Suppressor macrophage treated with lipopolysaccharide for 4 hours (primary cell): ENCODE results near the gene SLC16A9.
"Not testable (repeated sequence)": the region's sequence is repeated elsewhere in the genome, so short reads cannot be mapped to it uniquely, and the experiment has no call there.

Experiments
- DNase-seq: peaks from one replicate; pipeline ENCODE4 v3.0.0-alpha.2; 2020

The SLC16A9 gene

DNA sequence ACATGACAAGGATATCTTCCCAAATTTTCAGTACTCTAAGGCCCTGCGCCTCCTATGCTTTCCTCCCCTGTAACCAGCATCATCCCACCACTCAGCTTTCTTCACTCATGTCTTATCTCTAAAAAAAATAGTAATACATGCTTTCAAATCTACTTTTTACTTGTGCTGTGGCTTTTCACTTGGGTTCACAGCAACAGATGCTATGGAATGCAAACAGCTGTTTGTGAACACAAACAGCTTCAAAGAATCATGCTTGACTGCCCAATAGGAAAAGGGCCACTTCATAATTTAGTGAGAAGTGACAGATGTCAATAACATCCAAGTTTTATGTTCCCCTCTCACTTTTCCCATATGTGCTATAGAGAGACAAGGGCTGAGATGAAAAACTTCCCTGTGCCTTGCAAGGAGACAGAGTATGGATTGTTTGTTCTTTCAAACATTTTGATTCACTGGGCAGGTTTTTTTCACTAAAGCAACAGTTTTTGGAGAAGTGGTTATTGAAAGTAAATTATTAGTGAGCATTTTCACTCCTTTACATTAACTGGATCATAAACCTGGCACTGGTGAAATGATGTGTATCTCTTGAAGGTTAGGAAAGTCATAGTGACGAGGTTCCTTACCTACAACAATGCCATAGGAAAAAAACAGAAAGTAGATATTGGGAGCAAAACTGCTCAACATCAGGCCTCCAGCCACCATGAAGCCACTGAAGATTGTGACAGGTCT lies 37.3 kb downstream of the SLC16A9 start:
- DNase-seq: no peak

DNA sequence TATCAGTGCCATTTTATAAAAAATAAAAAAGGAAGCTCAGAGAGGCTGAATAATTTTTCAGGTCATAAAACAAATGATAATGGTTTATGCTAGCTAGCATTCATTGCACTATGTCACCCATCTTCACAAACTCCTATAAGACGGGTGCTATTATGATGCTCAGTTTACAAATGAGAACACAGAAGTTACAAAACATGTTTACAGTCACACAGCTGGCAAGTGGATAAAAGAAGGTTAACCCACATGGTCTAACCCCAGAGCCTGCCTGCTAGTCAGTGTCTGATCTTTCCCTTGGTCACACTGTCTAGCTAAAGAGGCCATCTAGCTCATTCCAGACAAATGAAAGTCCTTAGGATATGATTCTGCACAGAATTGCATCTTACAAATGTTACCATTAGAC lies 39.4 kb downstream of the SLC16A9 start:
- no peak for DNase-seq

DNA sequence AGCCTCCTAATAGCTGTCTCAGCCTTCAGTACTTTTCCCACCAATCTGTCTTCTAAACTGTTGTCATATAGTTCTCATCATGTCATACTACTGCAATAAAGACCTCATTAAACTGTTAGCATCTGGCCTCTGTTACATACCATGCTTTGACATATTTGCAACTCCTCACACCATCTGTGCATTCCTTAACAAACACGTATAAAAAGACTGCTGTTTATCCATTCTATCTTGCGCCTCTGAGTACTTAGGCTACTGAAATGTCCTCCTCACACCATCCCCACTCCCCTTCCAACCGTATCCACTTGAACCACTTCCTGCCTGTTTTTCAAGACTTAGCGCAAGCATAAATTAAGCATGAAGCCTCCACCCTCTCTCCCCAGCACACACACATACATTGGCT lies 41.6 kb downstream of the SLC16A9 start:
- DNase-seq: no peak

DNA sequence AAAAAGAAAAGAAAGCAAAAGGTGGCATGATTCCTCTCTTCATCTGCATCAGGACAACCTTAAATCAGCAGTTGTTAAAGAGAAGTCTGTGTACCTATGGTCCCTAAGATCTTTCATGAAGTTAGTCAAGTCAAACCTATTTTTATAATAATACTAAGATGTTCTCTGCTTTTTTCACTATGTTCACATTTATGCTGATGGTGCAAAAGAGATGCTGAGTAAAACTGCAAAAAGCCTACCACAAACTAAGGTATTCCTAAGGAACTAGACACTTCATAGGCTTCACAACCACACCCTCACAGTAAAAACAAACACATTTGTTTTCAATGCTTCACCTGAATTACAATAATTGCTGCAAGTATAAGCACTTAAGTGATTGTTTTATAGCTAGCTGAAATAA lies 43.3 kb downstream of the SLC16A9 start:
- DNase-seq: no peak

DNA sequence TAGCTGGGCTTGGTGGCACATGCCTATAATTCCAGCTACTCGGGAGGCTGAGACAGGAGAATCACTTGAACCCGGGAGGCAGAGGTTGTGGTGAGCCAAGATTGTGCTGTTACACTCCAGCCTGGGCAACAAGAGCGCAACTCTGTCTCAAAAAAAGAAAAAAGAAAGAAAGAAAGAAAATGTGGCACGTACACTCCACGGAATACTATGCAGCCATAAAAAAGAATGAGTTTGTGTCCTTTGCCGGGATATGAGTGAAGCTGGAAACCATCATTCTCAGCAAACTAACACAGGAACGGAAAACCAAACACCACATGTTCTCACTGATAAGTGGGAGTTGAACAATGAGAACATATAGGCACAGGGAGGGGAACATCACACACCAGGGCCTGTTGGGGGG lies 46.4 kb downstream of the SLC16A9 start:
- not testable (repeated sequence) for DNase-seq

DNA sequence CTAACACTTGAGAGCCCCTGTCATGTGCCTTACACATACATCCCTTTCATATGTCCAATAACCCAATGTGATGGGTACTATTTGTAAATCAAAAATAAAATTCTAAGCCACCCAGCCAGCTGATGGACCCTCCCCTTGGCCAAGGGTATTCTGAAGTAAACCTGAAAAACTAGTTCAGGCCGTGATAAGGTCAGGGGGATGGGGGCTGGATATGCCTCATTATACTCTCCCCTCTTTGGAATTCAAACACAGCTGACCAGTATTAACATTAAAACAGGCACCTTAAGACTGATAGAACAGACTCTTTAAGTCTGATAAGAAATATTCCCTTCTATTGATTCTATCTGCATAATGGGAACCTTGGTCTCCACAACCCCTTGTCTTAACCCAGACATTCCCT lies 51.9 kb downstream of the SLC16A9 start:
- DNase-seq: no peak

DNA sequence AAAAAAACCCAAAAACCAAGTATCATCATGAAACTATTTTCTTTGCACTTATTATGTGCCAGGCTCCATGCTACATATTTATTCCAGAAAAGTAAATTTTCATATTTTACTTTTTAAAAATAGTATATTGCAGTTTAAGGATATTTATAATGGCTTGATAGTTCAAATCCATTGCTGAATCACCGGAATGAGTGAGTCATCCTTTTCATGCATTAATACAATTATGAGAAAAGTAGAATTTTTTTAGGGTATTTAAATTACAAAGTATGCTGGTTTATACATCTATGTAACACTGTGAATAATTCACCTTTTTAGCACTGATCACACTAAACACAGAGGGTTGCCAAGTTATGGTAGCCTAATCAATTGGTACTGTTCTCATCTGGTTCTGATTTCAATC lies 54.3 kb downstream of the SLC16A9 start:
- DNase-seq: no peak

DNA sequence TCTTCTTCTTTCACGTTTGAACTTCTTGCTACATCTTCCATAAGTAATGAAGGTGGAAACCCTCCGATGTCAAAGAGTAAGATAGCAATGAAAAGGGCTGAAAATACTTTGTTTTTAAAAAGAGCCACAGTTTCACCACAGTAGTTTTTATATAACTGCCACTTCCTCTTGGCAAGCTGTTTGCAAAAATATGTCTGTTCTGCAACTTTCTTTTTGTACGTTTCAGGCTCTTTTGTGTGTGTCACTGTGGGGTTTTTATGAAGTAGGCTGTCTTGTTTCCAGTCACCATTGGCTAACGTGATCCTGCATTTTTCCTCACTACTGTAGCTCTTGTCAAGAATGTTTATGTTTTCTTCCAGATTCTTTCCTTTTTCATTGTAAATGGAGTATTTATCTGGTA lies 55.6 kb downstream of the SLC16A9 start:
- peak; percentile 58 for DNase-seq

DNA sequence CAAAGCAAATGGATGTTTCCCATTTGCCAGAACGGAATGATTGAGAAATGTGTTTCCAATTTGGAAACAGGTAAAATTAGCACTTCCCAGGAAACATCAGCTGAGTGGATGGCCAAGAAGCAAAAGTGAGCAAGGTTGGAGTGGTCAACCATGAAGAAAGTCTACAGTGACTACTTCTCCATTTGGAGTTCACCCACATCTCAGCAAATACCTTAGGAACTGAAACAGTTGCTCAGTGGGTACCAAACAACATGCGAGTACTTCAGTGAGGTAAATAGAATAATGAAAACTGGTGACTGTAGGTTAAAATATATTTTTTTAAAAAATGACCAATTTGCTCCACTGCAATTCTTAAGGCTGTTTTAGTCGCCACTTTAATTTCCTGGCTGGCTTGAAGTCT lies 57.7 kb downstream of the SLC16A9 start:
- DNase-seq: no peak

DNA sequence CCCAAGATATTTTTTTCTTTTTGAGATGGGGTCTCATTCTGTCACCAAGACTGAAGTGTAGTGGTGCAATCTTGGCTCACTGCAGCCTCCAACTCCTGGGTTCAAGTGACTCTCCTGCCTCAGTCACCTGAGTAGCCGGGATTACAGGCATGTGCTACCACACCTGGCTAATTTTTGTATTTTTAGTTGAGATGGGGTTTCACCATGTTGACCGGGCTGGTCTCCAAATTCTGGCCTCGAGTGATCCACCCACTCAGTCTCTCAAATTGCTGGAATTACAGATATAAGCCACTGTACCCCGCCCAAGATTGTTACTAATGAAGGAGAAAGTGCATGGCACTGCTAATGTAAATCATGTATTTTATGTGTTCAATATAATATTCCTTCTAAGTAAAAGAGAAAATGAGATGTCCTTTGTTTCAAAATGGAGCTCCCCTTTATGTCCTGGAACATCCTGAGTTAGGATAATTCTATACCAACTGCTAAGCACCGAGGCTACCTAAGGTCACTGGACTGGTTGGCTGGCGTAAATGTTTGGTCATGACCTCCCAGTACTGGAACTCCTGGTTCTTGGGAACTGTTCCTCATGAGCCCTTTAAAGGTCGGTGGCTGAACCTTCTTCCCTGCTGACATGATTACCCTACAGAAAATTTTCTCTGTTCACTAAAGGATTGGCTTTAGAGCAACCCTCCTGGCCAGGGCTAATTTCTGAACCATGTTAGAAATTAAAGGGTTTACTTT lies 59.9 kb downstream of the SLC16A9 start:
- DNase-seq: no peak

DNA sequence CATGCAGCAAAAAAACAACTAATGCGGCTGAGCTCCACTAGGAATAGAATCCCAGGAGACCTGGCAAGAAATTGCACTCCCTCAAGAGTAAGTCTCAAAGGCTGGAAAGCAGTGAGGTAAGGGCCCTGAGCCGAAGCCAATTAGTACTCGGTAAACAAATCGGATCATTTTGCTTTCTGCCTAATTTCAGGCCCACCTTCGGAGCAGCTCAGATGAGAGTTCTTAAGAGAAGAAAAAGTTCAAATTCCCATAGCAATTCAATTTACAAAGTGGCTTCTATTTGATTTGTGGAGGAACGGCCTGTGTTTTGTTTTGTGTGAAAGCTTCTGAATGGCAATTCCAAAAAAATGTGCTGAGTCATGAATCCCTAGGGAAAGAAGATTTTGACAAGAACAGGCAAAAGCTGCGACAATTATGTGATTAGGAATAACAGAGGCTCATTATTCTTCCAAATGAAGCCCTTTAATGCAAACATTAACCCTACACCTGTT lies 60.9 kb downstream of the SLC16A9 start:
- DNase-seq: no peak

DNA sequence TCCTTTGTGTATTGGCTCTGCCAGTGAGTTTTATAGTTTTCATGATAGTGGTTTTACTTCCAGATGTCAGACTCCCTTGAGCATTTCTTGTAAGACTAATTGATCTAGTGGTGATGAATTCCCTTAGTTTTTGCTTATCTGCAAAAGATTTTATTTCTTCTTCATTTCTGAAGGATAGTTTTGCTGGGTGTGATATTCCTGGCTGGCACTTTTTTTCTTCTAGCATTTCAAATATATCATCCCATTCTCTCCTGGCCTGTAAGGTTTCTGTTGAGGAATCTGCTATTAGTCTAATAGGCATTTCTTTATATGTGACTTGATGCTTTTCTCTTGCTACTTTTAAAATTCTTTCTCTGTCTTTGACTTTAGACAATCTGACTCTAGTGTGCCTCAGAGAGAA lies 64.8 kb downstream of the SLC16A9 start:
- no peak for DNase-seq

DNA sequence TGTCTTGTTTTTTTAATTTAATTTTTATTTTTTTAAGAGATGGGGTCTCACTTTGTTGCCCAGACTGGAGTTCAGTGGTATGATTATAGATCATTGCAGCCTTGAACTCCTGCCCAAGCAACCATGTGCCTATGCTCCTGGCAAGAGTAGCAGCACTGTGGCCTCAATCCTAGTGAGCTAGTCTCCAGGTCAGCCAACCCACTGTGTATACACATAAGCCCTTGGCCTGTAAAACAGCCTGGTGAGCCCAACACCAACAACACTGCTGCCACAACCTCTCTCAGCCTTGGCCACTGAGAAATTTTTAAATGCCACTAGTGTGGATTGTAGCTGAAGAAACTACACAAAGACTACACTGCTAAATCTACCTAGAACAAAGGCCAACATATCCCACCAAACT lies 68.0 kb downstream of the SLC16A9 start:
- DNase-seq: not testable (repeated sequence)

DNA sequence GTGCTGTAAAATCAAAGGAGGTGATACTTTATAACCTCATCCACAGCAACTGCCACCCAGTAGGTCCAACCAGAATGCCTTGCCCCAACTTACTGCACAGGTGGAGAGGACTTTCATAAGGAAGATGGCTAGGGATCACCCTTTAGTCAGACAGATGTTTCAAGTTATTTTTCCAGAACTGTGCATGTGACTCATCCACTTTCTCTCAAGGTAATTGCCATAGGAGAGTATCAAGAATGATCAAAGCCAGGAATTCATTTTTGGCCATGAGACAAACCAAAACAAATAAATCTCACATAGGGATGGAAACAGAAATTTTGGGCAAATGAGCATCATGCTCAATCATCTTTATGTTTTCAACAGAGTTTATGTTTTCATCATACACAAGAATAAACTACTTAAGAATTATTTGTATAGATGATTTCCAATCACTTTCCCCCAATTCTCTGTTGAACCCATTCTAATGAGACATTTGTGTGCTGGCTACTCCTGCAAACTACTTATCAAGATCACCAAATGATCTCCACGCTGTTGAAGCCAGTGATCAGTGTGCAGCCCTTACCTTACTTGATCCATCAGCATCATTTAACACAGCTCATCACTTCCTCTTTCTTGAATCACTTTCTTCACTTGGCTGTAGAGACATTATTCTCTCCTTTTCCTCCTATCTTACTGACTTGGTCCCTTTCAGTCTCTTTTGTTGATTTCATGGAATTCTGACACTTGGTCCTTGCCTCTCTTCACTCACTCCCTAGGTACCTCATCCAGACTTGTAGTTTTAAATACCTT lies 74.0 kb downstream of the SLC16A9 start:
- DNase-seq: no peak

DNA sequence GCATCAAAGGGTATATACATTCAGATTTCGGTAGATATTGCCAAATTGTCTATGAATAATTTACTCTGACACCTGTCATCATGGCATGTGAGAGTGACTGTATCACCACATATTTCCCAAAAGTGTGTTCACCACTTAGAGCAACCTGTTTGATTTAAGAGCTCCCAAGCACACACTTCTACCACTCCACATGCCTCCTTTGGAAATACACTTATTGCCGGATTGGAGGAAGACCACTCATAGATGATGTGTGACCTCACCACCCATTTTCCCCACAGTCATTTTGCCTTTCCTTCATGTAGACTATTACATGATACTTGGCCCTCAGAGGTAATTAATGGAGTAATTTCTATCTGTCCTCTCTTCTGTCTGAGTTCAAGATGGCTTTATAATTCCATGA lies 75.5 kb downstream of the SLC16A9 start:
- no peak for DNase-seq

DNA sequence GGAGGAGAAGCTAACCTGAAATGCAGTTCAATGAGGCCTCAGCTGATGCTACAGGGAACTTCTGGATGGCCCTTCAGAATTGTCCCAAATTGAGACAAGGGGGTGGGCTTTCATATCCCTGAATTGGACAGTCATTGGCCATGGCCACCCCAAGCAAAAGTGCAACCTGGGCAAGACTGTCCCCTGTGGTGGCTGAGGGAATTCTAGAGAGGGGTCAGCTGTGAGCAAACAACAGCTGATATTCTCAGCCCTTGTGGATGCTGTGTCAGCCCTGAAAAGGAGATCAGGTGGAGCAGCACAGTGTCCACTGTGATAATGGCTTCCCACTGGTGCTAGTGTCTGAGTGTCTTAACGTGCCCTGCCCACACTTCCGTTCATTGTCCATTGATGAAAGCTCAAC lies 76.6 kb downstream of the SLC16A9 start:
- DNase-seq: no peak

DNA sequence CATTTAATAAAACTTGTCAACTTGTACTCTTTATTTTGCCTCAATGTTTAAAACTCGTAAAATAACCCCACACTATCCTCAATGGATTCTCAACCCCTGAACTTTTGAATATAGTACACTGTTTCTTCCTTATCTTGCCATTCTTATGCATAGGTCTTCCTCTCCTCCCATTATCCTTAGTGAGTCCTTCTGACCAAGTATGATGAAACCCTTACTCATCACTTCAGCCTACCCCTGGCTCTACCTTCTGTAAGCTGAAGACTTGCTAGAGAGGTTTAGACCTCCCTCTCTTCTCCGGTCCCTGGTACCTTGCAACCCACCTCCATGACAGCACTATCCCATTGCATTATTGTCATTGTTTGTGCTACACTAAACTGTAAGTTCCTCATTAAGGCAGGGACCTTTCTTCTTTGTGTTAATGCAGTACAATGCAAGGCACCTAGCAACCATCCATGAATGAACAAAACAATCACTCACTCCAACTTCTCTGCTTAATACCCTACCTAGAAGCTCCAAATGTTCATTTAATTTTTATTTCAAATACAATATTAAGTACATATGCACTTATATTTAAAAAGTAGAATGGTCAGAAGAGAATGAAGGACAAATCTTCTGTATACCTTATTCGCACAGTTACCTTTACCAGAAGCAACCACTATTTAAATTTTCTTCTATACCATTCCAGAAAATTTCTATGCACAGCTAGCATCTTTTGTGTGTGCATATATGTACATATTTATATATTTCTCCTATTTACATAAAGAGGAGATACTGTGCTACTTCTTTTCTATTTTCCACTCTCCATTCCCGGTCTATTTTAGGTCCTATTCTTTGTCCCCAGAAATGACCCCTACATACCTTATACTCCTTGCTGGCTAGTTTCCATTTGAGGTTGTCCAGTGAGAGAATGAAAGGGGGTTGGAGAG lies 77.5 kb downstream of the SLC16A9 start:
- DNase-seq: no peak

DNA sequence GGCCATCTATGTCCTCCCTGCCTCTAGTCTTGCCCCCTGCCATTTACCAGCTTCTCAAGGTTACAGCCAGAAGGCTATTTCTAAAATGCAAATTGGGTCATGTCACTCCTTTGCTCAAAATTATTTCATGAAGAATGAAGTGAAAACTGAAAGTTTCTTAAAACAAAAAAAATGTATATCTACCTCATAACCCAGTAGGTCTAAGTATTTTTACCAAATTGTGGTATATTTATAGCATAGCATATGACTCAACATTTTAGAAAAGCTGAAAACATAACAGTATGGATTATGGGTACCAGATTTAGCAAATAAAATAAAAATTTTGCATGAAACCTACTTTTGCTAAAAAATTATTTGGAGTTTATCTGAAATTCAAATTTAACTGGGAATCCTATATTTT lies 78.4 kb downstream of the SLC16A9 start:
- no peak for DNase-seq

DNA sequence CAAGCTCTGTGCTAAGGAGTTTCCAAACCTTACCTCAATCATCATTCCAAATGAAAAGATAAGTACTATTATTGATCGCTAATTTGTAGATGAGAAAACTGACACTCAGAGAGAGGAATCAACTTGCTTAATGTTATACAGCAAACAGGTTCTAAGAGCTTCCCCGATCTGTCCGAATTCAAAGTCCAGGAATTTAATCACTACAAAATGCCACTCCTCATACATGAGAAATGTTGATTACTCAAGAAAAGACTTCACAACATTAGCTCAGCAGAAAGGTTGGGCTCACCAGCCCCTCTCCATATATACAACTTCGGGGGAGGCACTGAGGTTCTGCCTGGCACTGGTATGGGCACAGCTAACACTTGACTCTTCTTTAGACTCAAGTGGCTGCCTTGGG lies 80.7 kb downstream of the SLC16A9 start:
- no peak for DNase-seq

DNA sequence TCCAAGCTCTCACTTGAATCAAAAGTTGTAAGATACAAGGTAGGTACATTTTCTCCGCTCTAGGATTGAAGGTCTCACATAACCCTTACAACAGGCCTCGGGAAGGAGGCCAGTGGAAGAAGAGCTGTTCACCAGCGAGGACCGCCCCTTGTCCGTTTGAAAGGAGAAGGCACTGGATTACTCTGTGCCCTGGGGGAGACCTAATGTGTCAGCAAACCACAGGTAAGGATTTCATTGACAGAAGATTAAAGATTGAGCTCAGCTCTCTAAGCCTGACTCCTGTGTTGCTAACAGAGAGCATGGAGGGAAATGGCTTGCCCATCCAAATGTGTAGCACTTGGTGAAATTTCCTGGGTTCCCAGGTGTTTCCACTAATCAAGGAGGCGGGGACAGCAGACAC lies 81.2 kb downstream of the SLC16A9 start:
- DNase-seq: no peak

DNA sequence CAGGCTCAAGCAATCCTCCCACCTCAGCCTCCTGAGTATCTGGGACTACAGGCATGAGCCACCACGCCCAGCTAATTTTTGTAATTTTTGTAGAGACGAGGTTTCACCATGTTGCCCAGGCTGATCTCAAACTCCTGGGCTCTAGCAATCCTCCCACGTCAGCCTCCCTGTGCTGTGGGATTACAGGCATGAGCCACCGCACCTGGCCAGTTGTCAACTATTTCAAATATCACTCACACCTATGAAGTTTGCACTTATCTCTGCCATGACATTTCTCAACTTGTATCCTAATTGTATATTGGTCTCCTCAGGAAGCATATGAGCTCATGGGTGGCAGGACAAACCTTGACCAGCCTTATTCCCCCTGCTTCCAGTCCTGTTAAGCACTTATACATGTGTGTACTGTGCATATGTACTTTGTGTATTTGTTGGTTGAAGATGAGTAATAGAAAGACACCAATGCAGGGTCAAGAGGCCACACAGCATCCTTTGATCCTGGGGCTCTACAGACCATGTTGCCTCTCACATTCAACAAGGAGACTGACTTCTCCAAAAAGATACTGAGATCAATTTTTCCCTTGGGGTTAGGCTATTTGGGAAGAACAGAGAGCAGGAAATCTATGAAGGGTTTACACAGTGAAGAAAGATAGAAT lies 82.2 kb downstream of the SLC16A9 start:
- no peak for DNase-seq

DNA sequence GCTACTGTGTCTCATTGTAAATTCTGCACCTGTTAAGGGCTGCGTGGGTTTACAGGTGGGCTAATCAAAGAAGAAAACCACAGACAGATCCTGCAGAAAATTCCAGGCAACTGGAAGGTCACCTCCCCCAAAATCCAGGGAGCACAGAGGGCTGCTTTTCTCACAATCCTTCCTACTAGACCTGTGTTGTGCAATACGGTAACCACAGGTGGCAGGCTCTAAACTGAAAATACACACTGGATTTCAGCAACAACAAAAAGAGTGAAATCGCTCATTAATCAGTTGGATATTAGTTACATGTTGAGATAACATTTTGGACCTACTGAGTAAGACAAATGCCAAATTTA lies 83.2 kb downstream of the SLC16A9 start:
- no peak for DNase-seq
